OCI-LY1 (cell line): Measurements from ENCODE around the gene OLIG2.

Source experiments
- H2AFZ ChIP-seq: fragments of 200-600 bp; sonication (generic), shearing (Covaris generic); 2 replicates; pipeline ENCODE4 v1.6.0; 2014; ENCODE audit warnings: antibody characterized with exemption, mild to moderate bottlenecking, low read length
- H3F3A ChIP-seq: fragments of 200-600 bp; sonication (generic), shearing (Covaris generic); 2 replicates; pipeline ENCODE4 v1.6.0; 2014; ENCODE audit warnings: mild to moderate bottlenecking, antibody characterized with exemption, low read length, moderate library complexity; ENCODE audit not compliant: insufficient read depth
- H3K27ac ChIP-seq: fragments of 200-600 bp; sonication (generic); 2 replicates; pipeline ENCODE4 v1.5.1; 2014; ENCODE audit warnings: low read length, mixed run types, mild to moderate bottlenecking, low read depth; ENCODE audit not compliant: poor library complexity, severe bottlenecking
- H3K27me3 ChIP-seq: fragments of 200-600 bp; sonication (generic); 2 replicates; pipeline ENCODE4 v1.6.0; 2014; ENCODE audit warnings: antibody characterized with exemption, mild to moderate bottlenecking, low read length, moderate library complexity; ENCODE audit not compliant: insufficient read depth
- H3K36me3 ChIP-seq: fragments of 200-600 bp; sonication (generic); 2 replicates; pipeline ENCODE4 v1.6.1; 2014; ENCODE audit warnings: mild to moderate bottlenecking, antibody characterized with exemption, low read length, moderate library complexity, mixed read lengths; ENCODE audit not compliant: insufficient read depth
- H3K4me1 ChIP-seq: fragments of 200-600 bp; sonication (generic); 2 replicates; pipeline ENCODE4 v1.5.1; 2014; ENCODE audit warnings: mild to moderate bottlenecking, low read length, moderate library complexity; ENCODE audit not compliant: insufficient read depth, severe bottlenecking
- H3K4me2 ChIP-seq: fragments of 200-600 bp; sonication (generic), shearing (Covaris generic); 2 replicates; pipeline ENCODE4 v1.6.1; 2014; ENCODE audit warnings: low read length
- H3K4me3 ChIP-seq: fragments of 200-600 bp; sonication (generic); 2 replicates; pipeline ENCODE4 v1.5.1; 2014; ENCODE audit warnings: low read length, low read depth, mild to moderate bottlenecking, mixed read lengths; ENCODE audit not compliant: poor library complexity, severe bottlenecking
- H3K79me2 ChIP-seq: fragments of 200-600 bp; shearing (Covaris generic); 2 replicates; pipeline ENCODE4 v1.6.1; 2016; ENCODE audit warnings: mixed run types, low read length, mixed read lengths; ENCODE audit not compliant: insufficient read depth
- H3K9ac ChIP-seq: fragments of 200-600 bp; sonication (generic), shearing (Covaris generic); 2 replicates; pipeline ENCODE4 v1.6.1; 2014; ENCODE audit warnings: mild to moderate bottlenecking, low read length, mixed read lengths
- H3K9me2 ChIP-seq: fragments of 200-600 bp; sonication (generic), shearing (Covaris generic); 2 replicates; pipeline ENCODE4 v1.6.1; 2014; ENCODE audit warnings: low read depth, mild to moderate bottlenecking, low read length, mixed read lengths
- H3K9me3 ChIP-seq: fragments of 200-600 bp; shearing (Covaris generic); 2 replicates; pipeline ENCODE4 v1.6.1; 2014; ENCODE audit warnings: low read length, mixed read lengths
- H4K20me1 ChIP-seq: fragments of 200-600 bp; sonication (generic), shearing (Covaris generic); 2 replicates; pipeline ENCODE4 v1.6.0; 2016; ENCODE audit warnings: mild to moderate bottlenecking, low read length; ENCODE audit not compliant: insufficient read depth
- EZH2 ChIP-seq: fragments of 200-600 bp; sonication (generic), shearing (Covaris generic); IDR thresholded peaks from 2 replicates; pipeline ENCODE4 v1.8.0; 2017; ENCODE audit warnings: borderline replicate concordance, mixed run types, mild to moderate bottlenecking, antibody characterized with exemption, low read length, moderate library complexity, mixed read lengths
- TF ChIP-seq, protein P1 (sequence below): fragments of 200-600 bp; sonication (generic), shearing (Covaris generic); IDR thresholded peaks from 2 replicates; pipeline ENCODE4 v1.5.1; 2017; ENCODE audit warnings: mild to moderate bottlenecking, antibody characterized with exemption, low read length, moderate library complexity, mixed read lengths

Gene OLIG2

DNA sequence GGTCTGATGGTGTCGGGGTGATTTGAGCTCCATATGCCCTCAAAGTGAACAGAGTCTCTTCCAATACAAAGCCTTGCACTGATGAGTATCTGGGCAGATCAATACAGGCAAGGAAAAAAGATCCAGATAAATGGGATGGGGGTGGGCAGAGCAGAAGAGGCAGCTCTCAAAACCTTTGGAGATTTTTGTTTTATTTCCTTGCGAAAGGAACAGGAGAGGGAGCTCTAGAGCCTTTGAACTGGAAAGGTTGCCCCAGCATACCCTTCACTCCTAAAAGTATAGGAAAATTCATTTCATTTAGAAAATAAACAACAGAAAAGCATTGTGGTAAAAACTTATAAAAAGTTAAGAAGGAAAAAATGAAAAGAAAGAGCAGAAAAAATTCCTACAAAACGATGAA is 31.4 kb upstream of the OLIG2 start:
- Histone ChIP-seq H3K27me3 (no peaks in the 10 kb centered on the region), H3K9me3 (no peaks in the 10 kb centered on the region), H3K27ac (no peak overlapping the region), H4K20me1 (no peaks in the 10 kb centered on the region), H3F3A (no peaks in the 10 kb centered on the region), H3K4me3 (no peak overlapping the region), H2AFZ (no peak overlapping the region), H3K9me2 (no peaks in the 10 kb centered on the region), H3K4me1 (no peaks in the 10 kb centered on the region), H3K36me3 (no peaks in the 10 kb centered on the region), H3K79me2 (no peaks in the 10 kb centered on the region), H3K9ac (no peak overlapping the region), H3K4me2 (no peak overlapping the region)
- no peak for TF ChIP-seq EZH2
- TF ChIP-seq, protein P1, sequence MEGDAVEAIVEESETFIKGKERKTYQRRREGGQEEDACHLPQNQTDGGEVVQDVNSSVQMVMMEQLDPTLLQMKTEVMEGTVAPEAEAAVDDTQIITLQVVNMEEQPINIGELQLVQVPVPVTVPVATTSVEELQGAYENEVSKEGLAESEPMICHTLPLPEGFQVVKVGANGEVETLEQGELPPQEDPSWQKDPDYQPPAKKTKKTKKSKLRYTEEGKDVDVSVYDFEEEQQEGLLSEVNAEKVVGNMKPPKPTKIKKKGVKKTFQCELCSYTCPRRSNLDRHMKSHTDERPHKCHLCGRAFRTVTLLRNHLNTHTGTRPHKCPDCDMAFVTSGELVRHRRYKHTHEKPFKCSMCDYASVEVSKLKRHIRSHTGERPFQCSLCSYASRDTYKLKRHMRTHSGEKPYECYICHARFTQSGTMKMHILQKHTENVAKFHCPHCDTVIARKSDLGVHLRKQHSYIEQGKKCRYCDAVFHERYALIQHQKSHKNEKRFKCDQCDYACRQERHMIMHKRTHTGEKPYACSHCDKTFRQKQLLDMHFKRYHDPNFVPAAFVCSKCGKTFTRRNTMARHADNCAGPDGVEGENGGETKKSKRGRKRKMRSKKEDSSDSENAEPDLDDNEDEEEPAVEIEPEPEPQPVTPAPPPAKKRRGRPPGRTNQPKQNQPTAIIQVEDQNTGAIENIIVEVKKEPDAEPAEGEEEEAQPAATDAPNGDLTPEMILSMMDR, result no peak; the same call in 1 of the 2 replicates

- H3K4me3 ChIP-seq, result no peak overlapping the region
- TF ChIP-seq EZH2, result no peak
- TF ChIP-seq, protein P1, result no peak
- H3K4me2 ChIP-seq, result no peak overlapping the region
- no peaks in the 10 kb centered on the region for H3K4me1 ChIP-seq
- no peak overlapping the region for H2AFZ ChIP-seq
- no peaks in the 10 kb centered on the region for H3K9me2 ChIP-seq
- H3K27ac ChIP-seq, result no peak overlapping the region
- H3K79me2 ChIP-seq, result no peaks in the 10 kb centered on the region
- no peaks in the 10 kb centered on the region for H3K9me3 ChIP-seq
- no peaks in the 10 kb centered on the region for H3K36me3 ChIP-seq
- no peak overlapping the region for H3K9ac ChIP-seq
- no peaks in the 10 kb centered on the region for H3F3A ChIP-seq
- no peaks in the 10 kb centered on the region; the same call in none of the 2 replicates for H3K27me3 ChIP-seq
- no peaks in the 10 kb centered on the region for H4K20me1 ChIP-seq
Observed at GRCh38 chr21:33007747-33008146, 18.0 kb upstream of the OLIG2 start.

DNA sequence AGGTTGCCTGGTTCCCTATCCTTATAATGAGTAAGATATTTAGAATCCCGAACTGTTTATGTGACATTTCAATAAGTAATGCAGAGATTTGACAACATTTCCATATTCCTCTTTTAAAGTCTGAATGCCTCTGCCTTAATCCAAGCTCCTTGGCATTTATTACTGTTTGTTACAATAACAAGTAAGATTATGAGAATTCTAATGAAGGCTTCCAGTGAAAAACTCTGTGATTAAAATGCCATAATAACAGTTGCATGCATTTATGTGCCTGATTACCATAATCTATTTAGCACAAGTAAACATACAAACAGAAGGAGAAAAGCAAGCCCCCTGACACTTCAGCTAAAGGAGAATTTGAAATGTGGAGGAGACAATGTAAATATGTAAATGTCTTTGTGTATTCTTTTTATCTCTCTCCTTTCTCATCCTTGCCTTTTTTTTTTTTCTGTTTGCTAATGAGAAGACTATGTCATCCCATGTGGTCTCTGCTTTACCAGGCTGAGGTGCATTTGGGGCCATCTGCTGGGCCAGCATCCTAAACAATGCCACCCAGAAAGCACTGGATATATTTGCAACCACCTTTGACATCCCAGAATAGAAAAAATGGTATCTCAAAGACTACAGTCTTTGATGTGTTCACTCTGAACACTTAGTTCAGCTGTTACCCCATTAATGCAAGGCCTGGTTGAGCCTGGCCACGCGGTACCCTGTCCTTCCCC is 17.2 kb upstream of the OLIG2 start:
- Histone ChIP-seq H3F3A (no peaks in the 10 kb centered on the region), H3K79me2 (no peaks in the 10 kb centered on the region), H3K27me3 (no peaks in the 10 kb centered on the region; the same call in none of the 2 replicates), H3K4me1 (no peaks in the 10 kb centered on the region), H3K4me2 (no peak overlapping the region), H3K4me3 (no peak overlapping the region), H2AFZ (no peak overlapping the region), H3K9me3 (no peaks in the 10 kb centered on the region), H3K36me3 (no peaks in the 10 kb centered on the region), H3K9me2 (no peaks in the 10 kb centered on the region), H3K9ac (no peak overlapping the region), H3K27ac (no peak overlapping the region), H4K20me1 (no peaks in the 10 kb centered on the region)
- no peak for TF ChIP-seq EZH2
- TF ChIP-seq, protein P1, result no peak
